HEK293T (cell line): ENCODE measurements around the gene BMPR1B.

Source experiments
- CTCF ChIA-PET: fragments of 350-600 bp; formaldehyde crosslinking; extraction: SDS; loops from one replicate; lab custom pipeline; 2021; ENCODE audit warnings: antibody characterized with exemption, inconsistent platforms; lab: Yijun Ruan, JAX
- POLR2A ChIA-PET: fragments of 350-600 bp; formaldehyde crosslinking; extraction: SDS; loops from one replicate; lab custom pipeline; 2020; ENCODE audit warnings: antibody characterized with exemption, inconsistent platforms; lab: Yijun Ruan, JAX
- DNase-seq: peaks from one replicate; pipeline ENCODE4 v3.0.0; 2012; ENCODE audit warnings: mixed read lengths; ENCODE audit errors: extremely low spot score
- ARNT ChIP-seq: fragments of 450-650 bp; IDR thresholded peaks from 2 replicates; pipeline ENCODE4 v1.6.1; 2017; ENCODE audit warnings: mild to moderate bottlenecking
- BHLHE40 ChIP-seq: fragments of 450-650 bp; IDR thresholded peaks from 2 replicates; pipeline ENCODE4 v1.6.1; 2016; ENCODE audit warnings: mild to moderate bottlenecking, moderate library complexity, borderline replicate concordance
- CTBP1 ChIP-seq: fragments of 450-650 bp; IDR thresholded peaks from 2 replicates; pipeline ENCODE4 v1.6.1; 2016; ENCODE audit warnings: borderline replicate concordance
- ELF4 ChIP-seq: fragments of 450-650 bp; IDR thresholded peaks from 2 replicates; pipeline ENCODE4 v1.6.1; 2017; ENCODE audit warnings: antibody characterized with exemption
- FOXA1 ChIP-seq: fragments of 450-650 bp; IDR thresholded peaks from 2 replicates; pipeline ENCODE4 v1.6.1; 2016; ENCODE audit warnings: mild to moderate bottlenecking
- FOXK2 ChIP-seq: fragments of 450-650 bp; IDR thresholded peaks from 2 replicates; pipeline ENCODE4 v1.6.1; 2016; ENCODE audit warnings: mild to moderate bottlenecking
- FOXM1 ChIP-seq: fragments of 450-650 bp; IDR thresholded peaks from 2 replicates; pipeline ENCODE4 v1.6.1; 2017; ENCODE audit warnings: mild to moderate bottlenecking, borderline replicate concordance
- HDGF ChIP-seq: fragments of 450-650 bp; IDR thresholded peaks from 2 replicates; pipeline ENCODE4 v1.6.1; 2017; ENCODE audit warnings: antibody characterized with exemption, borderline replicate concordance
- L3MBTL2 ChIP-seq: fragments of 450-650 bp; conservative IDR thresholded peaks from 2 replicates; pipeline ENCODE4 v1.6.1; 2016; ENCODE audit warnings: mild to moderate bottlenecking
- LEF1 ChIP-seq: fragments of 450-650 bp; IDR thresholded peaks from 2 replicates; pipeline ENCODE4 v1.6.1; 2017; ENCODE audit warnings: mild to moderate bottlenecking, borderline replicate concordance
- NFRKB ChIP-seq: fragments of 450-650 bp; IDR thresholded peaks from 2 replicates; pipeline ENCODE4 v1.6.1; 2016; ENCODE audit warnings: mild to moderate bottlenecking, moderate library complexity
- SP1 ChIP-seq: fragments of 450-650 bp; IDR thresholded peaks from 2 replicates; pipeline ENCODE4 v1.6.1; 2017
- SUZ12 ChIP-seq: fragments of 450-650 bp; IDR thresholded peaks from 2 replicates; pipeline ENCODE4 v1.6.1; 2016; ENCODE audit warnings: mild to moderate bottlenecking
- TARDBP ChIP-seq: fragments of 450-650 bp; IDR thresholded peaks from 2 replicates; pipeline ENCODE4 v1.6.1; 2016
- ZNF384 ChIP-seq: fragments of 450-650 bp; IDR thresholded peaks from 2 replicates; pipeline ENCODE4 v1.6.1; 2016
- TF ChIP-seq, protein P1 (sequence below): fragments of 450-650 bp; IDR thresholded peaks from 2 replicates; pipeline ENCODE4 v1.6.1; 2016

The BMPR1B gene

GRCh38 chr4:94764069-94764468 is 6.3 kb downstream of the BMPR1B start:
- ChIA-PET CTCF (no interaction called here), POLR2A (no interaction called here)

DNA sequence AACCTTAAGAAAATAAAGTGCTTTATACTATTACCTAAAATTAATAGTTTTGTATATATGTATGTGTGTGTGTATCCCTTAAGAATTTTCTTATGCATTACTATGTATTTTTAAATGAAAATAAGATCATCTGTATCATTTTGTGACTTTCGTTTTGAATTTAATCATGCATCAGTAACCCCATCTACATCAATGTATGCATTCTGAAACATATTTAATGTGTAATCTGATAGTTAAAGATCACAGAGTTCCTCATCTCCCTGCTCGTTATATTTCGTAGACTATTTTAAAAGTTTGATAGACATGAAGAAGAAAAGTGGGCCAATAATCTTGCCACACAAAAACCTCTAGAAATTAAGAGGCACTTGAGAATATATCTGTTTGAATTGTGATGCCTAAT is 7.4 kb downstream of the BMPR1B start:
- CTCF ChIA-PET: no interaction called here
- no peak for TF ChIP-seq FOXM1
- TF ChIP-seq ARNT: no peak
- TF ChIP-seq ELF4: no peak
- no peak for DNase-seq
- POLR2A ChIA-PET: no interaction called here

More at GRCh38 chr4:94764069-94764468, 6.3 kb downstream of the BMPR1B start:
- DNase-seq: no peak
- TF ChIP-seq HDGF (no peak), ARNT (no peak), SUZ12 (no peak), ELF4 (no peak), BHLHE40 (no peak), NFRKB (no peak), FOXM1 (no peak)
- TF ChIP-seq, protein P1, sequence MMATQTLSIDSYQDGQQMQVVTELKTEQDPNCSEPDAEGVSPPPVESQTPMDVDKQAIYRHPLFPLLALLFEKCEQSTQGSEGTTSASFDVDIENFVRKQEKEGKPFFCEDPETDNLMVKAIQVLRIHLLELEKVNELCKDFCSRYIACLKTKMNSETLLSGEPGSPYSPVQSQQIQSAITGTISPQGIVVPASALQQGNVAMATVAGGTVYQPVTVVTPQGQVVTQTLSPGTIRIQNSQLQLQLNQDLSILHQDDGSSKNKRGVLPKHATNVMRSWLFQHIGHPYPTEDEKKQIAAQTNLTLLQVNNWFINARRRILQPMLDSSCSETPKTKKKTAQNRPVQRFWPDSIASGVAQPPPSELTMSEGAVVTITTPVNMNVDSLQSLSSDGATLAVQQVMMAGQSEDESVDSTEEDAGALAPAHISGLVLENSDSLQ: no peak

- DNase-seq: no peak
- ChIA-PET POLR2A (no interaction called here), CTCF (no interaction called here)
- no peak for TF ChIP-seq HDGF
- no peak for TF ChIP-seq ARNT
- no peak for TF ChIP-seq SUZ12
- no peak for TF ChIP-seq ZNF384
- TF ChIP-seq TARDBP: no peak
- TF ChIP-seq, protein P1: no peak
- no peak for TF ChIP-seq L3MBTL2
Measured at GRCh38 chr4:94765648-94766047, 7.9 kb downstream of the BMPR1B start.

GRCh38 chr4:94766856-94767255 is 9.1 kb downstream of the BMPR1B start:
- no peak for DNase-seq
- POLR2A ChIA-PET: no interaction called here
- CTCF ChIA-PET: no interaction called here
- TF ChIP-seq FOXA1 (no peak), FOXK2 (no peak), LEF1 (no peak), BHLHE40 (no peak), CTBP1 (no peak), SUZ12 (no peak), ELF4 (no peak), SP1 (no peak), ARNT (no peak), TARDBP (no peak), L3MBTL2 (no peak), NFRKB (no peak), ZNF384 (no peak)
- TF ChIP-seq, protein P1: no peak

- CTCF ChIA-PET: no interaction called here
- TF ChIP-seq HDGF (no peak), ZNF384 (no peak), FOXM1 (no peak), TARDBP (no peak), SP1 (no peak), LEF1 (no peak), SUZ12 (no peak), ELF4 (no peak), FOXA1 (no peak), BHLHE40 (no peak), ARNT (no peak), NFRKB (no peak)
- TF ChIP-seq, protein P1: no peak
- DNase-seq: no peak
- POLR2A ChIA-PET: no interaction called here
Measured at GRCh38 chr4:94767446-94767845, 9.7 kb downstream of the BMPR1B start.

- no peak for DNase-seq
- POLR2A ChIA-PET: no interaction called here
- CTCF ChIA-PET: no interaction called here
- TF ChIP-seq ARNT (no peak), FOXM1 (no peak), ELF4 (no peak), SP1 (no peak), NFRKB (no peak), TARDBP (no peak), BHLHE40 (no peak), CTBP1 (no peak), LEF1 (no peak), FOXA1 (no peak), L3MBTL2 (no peak), ZNF384 (no peak), SUZ12 (no peak), FOXK2 (no peak), HDGF (no peak)
- TF ChIP-seq, protein P1: no peak
Measured at GRCh38 chr4:94782707-94783106, 25.0 kb downstream of the BMPR1B start.
